ENCODE results near the gene INIP.
"Not testable (repeated sequence)": the region's sequence is repeated elsewhere in the genome, so short reads cannot be mapped to it uniquely, and the experiment has no call there.

Gene INIP

DNA sequence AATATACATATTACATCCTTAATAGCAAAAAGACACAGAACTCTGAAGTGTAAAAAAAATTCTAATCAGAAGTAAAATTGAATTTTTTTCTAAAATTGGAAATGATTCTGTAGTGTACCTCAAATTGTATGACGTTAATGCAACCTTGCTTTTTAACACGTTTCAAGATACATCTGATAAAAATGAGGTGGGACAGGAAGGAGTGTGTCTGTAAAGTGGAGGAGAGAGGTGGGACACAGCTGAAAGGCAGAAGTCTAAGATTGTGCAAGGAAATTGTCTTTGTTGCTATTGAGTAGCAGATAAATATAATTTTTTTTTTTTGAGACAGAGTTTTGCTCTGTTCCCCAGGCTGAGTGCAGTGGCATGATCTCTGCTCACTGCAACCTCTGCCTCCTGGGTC lies 17.0 kb upstream of the INIP start:
- DNase-seq (ENCODE audit: low spot score): no peak

DNA sequence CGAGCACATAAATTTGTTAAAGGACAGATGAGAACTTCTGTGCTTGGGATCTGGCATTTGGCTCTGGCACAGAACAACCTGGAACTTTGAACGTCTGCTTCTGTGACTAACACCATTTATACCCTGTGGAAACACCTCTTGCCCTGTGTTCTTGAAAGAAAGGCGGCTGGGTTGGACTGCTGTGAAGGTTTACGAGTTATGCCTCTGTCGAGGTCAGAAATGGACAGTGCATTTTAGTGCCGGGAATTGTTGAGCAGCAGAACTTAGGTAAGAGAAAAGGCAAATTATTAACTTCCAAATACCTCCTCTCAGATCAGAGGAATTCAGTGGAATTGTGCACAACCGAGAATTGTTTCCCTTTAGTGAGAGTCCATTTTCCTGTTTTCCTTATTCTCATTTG lies 14.1 kb upstream of the INIP start:
- no peak for DNase-seq (ENCODE audit: low spot score)

DNA sequence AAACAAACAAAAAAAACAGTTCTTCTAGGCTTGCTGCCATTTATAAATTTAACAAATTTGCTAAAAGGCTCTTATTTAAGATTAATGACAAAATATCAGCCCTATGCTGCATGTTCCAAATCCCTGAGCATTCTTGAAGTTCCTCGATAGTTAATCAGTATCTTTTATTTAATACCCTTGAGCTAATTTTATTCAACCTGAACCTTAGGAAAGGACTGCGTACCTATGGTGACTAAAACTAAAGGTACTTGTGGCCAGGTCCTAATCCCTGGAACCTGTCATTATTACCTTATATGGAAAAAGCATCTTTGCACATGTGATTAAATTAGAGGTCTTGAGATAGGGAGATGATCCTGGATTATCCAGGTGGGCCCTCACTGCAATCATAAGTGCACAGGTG lies 10.5 kb upstream of the INIP start:
- DNase-seq (ENCODE audit: low spot score): no peak

DNA sequence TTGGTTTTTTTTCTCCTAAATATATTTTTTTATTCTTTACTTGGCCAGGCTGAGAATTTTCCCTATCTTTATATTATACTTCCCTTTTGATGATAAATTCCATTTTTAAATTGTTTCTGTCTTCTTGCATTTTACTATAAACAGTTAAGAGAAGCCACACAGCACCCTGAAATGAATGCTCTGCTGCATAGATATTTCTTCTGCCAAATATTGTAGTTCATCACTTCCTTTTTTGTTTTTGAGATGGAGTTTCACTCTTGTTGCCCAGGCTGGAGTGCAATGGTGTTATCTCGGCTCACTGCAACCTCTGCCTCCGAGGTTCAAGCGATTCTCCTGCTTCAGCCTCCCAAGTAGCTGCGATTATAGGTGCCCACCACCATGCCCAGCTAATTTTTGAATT lies 8.5 kb upstream of the INIP start:
- no peak for DNase-seq (ENCODE audit: low spot score)

DNA sequence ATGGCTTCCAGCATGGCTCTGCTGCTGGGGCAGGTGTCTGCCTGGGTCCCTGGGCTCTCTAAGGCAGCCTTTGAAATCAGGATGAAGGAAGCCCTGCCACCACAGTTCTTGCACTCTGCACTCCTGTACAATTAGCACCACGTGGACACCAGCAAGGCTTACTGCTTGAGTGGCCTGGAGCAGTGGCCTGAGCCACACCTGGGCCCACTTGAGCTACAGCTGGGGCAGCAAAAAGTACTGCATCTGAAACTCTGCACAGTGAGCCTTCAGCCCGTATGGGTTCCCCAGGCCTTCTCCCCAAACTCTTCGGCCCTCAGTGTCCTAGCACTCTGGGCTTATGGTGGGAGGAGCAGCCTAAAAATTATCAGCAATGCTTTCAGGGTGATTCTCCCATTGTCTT lies 8.0 kb upstream of the INIP start:
- no peak for DNase-seq (ENCODE audit: low spot score)

DNA sequence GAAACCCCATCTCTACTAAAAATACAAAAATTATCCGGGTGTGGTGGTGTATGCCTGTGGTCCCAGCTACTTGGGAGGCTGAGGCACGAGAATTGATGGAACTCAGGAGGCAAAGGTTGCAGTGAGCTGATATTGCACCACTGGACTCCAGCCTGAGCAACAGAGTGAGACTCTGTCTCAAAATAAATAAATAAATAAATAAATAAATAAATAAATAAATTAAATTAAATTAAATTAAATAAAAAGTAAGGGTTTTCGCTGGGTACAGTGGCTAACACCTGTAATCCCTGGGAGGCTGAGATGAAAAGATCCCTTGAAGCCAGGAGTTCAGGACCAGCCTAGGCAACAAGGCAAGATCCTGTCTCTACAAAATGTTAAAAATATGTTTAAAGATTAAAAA lies 4.8 kb upstream of the INIP start:
- not testable (repeated sequence) for DNase-seq (ENCODE audit: low spot score)

DNA sequence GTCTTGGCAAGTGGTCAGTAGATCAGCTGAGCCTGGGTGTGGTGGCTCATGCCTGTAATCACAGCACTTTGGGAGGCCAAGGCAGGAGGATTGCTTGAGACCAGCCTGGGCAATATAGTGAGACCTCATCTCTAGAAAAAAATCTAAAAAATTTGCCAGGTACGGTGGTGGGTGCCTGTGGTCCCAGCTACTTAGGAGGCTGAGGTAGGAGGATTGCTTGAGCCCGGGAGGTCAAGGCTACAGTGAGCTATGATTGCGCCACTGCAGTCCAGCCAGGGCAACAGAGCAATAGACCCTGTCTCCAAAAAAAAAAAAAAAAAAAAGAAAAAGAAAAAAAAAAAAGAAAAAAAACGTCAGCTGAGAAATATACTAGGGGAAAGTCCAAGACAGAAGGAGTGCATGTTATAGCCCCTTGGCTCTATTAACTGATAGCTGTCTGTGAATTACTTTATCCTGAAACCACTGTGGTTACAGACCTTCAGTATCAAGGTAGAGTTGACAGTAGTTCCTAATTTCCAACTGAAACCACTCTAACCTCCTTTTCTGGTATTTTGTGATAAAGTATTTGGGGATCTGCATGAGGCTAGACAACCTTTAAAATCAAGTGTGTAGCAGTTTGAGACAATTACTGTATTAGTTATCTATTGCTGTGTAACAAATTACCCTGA lies 2.3 kb upstream of the INIP start:
- DNase-seq (ENCODE audit: low spot score): no peak

DNA sequence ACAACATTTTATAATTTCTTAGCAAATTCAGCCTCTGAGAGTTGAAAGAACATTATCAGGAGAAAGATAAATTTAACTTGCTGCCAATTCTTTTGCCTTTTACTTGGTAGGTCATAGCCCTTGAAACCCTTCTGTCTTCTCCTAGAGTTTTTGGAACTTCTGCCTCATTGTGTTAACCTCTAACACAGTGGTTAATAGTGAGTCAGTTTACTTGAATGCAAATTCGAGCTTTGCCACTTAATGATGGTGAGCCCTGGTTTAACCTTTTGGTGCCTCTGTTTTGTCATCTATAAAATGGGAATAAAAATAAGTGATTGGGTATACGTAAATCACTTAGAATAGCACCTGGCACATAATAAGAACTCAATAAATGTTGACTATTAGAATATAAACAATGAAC lies 1.8 kb upstream of the INIP start:
- peak; percentile 23 for DNase-seq (ENCODE audit: low spot score)

DNA sequence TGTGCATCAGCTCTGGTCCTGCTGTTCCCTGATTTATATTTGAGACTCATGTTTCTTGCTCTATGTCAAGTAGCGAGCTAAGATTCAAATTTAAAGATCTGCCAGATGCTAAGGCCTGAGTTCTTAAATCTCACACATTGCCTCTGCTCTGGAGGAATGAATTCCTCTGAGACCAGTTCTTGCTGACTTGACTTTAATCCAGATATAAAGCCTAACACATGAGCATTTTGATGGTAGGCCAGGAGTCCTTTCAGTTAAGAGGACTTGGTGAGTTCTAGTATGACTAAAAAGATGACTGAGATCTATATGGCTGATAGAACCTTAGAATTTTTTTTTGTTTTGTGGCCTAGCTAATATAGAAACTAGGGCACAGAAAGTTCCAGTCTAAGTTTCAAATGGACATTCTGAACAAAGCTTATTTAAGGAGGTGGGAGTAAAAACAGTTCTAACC lies 1.3 kb upstream of the INIP start:
- DNase-seq (ENCODE audit: low spot score): peak; percentile 61

DNA sequence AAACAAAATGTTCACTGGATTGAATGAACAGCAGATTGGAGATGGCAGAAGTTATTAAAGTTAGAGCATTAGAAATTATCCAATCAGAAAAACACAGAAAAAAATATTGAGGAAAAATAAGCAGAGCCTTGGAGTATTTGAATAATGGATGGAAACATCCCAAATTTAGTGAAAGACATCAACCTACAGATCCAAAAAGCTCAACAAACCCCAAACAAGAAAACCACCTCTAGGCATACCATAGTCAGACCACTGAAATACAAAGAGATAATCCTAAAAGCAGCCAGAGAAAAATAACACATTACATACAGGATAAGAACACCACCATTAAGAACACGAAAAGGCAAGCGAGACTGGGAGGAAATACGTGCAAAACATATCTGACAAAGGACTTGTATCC lies 5.2 kb downstream of the INIP start:
- DNase-seq (ENCODE audit: low spot score): no peak

DNA sequence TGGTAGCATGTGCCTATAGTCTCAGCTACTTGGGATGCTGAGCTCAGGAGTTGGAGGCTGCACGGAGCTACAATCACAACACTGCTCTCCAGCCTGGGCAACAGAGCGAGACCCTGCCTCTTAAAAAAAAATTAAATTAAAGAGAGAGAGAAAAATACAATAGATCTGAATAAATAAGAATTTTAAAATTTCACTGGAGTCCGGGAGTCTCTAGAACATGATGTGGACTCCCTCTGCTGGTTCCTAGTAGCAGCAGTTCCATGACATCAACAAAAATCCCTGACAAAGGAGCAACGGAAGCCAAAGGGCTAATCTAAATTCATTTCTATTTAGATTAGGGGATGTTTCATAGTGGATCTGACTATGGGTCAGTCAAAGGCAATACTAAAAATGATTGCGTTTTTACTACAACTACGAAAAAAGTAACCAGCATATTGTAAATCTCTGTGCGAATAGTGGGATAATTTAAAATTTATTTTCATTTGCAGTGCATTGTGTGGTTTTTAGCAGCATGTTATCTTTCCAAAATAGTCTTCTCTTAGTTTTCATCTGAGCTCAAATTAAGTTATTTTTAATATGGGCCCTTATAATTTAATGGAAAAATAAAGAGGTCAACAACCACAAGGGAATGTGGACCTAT lies 6.7 kb downstream of the INIP start:
- peak; percentile 58 for DNase-seq (ENCODE audit: low spot score)

DNA sequence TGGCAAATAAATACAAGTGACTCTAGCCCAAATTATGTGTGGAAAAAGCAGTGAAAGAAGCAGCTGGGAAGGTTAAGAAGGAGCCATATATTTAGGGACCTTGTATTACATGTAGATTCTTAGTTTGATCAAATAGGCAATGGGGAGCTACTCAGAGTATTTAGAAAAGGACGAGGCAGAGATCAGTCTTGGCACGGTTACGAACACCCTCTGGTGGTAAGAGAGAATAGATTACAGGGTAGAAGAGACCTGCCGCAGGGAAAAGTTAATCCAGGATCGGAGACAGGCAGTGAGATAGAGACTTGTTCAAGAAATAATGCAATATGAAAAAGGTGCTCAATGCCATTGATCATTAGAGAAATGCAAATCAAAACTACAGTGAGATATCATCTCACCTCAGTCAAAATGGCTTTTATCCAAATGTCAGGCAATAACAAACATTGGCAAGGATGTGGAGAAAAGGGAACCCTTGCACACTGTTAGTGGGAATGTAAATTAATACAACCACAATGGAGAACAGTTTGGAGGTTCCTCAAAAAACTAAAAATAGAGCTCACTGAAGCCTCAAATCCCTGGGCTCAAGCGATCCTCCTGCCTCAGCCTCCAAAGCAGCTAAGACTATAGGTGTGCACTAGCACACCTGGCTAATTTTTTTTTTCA lies 12.0 kb downstream of the INIP start:
- peak; percentile 21 for DNase-seq (ENCODE audit: low spot score)

DNA sequence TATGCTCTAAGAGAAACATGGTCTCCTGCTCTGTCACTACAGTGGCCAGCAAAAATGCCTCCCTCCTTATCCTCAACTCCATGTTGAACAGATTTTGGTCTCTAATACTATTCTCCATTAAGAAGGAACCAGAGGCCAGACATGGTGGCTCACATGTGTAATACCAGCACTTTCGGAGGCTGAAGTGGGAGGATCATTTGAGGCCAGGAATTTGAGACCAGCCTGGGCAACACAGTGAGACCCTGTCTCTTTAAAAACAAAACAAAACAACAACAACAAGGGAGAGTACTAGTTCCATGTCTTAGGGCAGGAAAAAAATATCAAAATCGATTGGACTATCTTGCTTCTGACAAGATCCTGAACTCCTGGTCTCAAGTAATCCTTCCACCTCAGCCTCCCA lies 14.6 kb downstream of the INIP start:
- DNase-seq (ENCODE audit: low spot score): no peak

DNA sequence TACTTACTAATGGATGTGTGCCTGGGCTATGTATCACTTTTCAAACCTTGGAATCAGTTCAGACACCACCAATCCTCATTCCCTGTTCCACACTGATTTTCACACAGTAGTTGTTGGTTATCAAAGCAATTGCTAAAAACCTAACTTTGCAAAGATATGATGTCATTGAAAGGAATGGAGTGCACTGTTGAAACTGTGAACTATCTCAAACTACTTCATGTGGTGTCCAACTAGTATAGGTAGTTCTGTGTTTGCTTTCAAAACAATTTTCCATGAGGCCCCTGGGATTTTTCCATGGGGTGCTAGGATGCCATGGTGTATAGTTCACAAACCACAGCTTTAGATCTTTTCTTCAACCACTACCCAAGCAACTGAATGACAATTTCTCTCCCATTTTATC lies 17.8 kb downstream of the INIP start:
- DNase-seq (ENCODE audit: low spot score): no peak

DNA sequence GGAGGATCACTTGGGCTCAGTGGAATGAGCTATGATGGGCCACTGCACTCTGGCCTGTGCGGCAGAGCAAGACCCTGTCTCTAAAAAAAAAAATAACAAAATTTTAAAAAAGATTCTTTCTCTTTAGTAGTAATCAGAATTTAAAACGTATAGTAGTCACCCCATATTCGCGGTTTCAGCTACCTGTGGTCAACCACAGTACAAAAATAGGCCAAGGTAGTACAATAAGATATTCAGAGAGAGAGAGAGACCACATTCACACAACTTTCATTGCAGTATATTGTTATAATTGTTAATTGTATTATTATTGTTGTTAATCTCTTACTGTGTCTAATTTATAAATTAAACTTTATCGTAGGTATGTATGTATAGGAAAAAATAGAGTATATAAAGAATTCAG lies 18.7 kb downstream of the INIP start:
- DNase-seq (ENCODE audit: low spot score): no peak

DNA sequence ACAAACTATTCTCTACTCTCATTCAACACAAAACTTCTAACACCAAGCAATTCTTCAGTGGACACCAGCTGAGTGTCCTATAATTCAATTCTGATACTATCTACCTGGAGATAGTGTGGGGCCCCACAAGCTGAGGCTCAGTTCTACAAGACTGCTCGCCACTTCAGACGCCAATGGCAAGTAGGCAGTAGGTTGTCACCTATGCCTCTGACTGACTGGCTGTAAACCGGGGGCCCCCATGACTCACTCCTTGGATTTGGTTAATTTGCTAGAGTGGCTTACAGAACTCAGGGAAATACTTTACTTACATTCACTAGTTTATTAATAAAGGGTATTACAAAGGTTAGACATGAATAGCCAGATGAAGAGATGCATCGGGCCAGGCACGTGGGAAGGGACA lies 21.5 kb downstream of the INIP start:
- DNase-seq (ENCODE audit: low spot score): no peak

DNA sequence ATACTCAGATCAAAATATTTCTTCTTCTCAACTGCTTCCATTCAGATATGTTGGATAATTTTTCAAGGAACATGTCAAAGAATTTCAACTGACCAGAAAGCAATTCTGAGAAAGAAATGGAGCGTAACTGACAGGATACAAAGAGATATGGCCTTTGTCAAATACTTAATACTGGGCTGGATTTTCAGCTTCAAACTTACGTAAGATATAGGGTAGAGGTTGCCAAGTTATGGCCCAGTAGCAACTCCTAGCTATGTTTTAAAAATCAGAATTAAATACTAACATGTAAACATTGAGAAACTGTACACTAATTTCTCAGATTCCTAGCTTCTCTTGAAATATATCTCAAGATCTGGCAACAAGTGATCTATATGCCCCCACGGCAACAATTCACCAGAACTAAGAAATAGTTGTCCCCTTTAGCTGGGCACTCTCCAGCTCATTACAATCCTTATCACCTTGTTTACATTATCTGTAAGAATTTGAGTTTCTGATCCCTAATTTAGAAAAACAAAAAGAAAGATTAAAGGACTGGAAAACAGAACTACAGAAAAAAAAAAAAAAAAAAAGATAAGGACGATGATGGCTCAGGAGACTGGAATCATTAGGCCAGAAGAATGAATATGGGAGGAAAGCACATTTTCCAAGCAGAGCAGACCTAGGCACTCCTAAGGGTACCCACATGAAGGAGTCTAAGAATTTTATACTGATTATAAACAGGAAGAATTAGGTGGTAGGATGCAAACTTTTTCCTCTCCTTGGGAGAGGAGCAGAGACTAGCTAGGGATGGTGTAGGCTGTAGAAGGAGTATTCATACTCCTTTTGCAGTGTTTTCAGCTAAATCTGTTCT lies 23.0 kb downstream of the INIP start:
- DNase-seq (ENCODE audit: low spot score): no peak

DNA sequence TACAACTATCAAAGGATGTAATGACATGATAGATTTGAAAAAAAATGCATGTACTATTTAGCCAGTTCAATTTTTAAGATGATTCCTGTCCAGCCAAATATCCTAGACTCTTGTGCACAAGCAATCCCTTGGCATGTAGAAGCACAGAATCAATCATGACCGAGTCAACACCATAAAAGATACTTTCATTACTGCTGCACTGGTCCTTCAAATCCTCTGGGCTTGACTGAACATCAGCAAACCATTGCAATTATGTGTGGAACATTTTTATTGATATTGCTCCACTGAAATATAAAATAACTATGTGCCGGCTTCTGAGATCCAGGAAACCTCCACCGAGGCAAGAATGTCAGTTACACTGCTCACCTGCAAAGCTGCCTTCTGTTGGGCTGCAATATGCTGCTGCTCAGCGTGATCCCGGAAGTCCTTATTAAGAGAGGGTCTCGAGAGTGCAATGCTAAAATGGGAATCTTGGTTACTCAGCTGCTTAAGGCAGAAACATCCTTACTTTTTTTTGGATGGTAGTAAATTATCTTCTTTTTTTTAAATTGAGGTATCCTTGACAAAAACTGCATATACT lies 28.7 kb downstream of the INIP start:
- DNase-seq (ENCODE audit: low spot score): no peak

DNA sequence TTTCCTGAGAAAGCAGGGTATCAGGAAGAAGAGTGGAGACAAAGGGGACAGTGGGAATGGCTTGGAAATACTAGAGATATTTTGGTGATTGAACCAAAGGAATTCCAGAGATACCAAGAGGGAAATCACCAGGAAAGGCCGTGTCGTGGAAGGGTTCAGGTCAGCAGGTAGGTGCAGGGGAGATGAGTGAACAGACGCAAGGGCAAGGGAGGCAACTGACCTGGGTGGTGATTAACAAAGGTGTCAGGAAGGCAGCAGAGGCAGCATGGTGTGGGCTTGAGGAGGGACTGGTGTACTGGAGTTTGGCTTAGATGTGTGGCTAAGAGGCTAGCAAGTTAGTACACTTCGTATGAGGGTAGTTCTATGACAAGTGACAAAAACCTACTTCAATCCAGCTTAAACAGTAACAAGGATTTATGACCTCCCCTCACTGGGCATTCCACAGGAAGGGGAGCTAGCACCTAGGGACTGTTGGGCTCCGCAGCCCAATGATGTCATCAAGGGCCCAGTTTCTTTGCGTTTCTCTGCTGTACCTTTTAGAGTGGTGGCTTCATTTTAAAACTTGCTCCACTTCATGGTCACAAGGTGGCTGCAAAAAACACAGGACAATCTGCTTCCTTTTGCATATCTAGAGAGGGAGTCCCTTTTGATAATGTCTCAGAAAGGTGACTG lies 37.0 kb downstream of the INIP start:
- DNase-seq (ENCODE audit: low spot score): no peak

DNA sequence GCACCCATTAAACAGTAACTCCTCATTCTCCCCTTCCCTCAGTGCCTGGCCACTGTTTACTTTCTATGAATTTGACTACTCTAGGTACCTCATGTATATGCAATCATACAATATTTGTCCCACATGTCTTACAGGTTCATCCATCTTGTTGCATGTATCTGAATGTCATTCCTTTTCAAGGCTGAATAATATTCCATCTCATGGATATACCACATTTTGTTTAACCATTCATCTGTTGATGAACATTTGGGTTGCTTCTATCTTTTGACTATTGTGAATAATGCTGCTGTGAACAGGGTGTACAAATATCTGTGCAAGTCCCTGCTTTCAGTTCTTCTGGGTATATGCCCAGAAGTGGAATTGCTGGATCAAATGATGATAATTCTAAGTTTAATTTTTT lies 40.9 kb downstream of the INIP start:
- DNase-seq (ENCODE audit: low spot score): no peak

DNA sequence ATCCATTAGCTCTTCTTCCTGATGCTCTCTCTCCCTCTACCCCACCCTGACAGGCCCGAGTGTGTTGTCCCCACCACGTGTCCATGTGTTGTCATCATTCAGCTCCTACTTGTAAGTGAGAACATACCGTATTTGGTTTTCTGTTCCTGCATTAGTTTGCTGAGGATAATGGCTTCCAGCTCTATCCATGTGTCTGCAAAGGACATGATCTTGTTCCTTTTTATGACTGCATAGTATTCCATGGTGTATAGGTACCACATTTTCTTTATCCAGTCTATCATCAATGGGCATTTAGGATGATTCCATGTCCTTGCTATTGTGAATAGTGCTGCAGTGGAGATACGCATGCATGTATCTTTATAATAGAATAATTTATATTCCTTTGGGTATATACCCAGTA lies 44.7 kb downstream of the INIP start:
- DNase-seq (ENCODE audit: low spot score): not testable (repeated sequence)

Measured in GM03348 (cell line).